HTERT RPE-1 (cell line): ENCODE data around the gene XAGE3.
"Not testable (repeated sequence)": the region's sequence is repeated elsewhere in the genome, so short reads cannot be mapped to it uniquely, and the experiment has no call there.

Source experiments
- in situ Hi-C: fragments of 300-500 bp; cut with MboI; formaldehyde crosslinking; loops from 4 replicates; pipeline ENCODE4 v1.14.3; 2020; ENCODE audit warnings: low sequenced_read_pairs

XAGE3 gene

DNA sequence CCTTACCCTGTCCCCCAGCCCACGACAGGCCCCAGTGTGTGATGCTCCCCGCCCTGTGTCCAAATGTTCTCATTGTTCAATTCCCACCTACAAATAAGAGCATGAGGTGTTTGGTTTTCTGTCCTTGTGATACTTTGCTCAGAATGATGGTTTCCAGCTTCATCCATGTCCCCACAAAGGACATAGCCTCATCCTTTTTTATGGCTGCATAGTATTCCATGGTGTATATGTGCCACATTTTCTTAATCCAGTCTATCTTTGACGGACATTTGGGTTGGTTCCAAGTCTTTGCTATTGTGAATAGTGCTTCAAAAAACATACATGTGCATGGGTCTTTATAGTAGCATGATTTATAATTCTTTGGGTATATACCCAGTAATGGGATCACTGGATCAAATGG is 24.3 kb downstream of the XAGE3 start:
- in situ Hi-C loops: not testable (repeated sequence)

DNA sequence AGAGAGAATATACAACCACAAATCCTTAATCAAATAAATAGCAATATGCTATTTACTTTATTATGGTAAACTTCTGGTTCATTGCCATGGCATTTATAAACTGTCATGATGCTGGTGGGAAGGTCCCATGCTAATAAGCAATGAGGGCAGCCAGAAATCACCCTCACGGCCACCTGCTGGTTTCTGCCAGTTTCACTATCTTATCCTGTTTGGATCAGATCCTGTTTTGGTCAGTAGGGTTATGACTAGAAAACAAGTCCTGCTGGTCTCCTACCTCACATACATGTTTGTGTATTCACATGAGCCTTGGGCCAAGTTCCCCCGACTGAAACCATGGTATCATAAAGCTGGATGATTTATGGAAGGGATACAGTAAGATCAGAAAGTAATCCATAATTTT is 28.7 kb downstream of the XAGE3 start:
- in situ Hi-C loops: no loop called here

DNA sequence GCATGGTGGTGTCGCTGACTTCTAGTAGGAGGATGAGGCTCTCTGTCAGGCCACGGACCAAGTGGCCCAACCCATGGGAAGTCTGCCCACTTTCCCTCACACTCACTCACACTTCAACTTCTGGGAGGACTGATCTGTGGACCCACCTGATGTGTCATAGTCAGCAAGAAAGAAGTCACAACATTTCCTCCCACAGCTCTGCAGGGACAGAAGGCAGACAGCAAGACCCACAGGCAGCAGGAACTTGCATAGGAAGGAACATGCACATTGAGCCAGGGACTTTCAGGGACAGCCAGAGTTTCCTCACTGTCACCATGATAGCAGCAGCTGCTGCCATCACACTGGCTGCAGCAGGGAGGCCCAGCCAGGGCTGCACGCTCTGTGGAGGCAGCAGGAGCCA is 37.3 kb downstream of the XAGE3 start:
- in situ Hi-C loops: no loop called here

DNA sequence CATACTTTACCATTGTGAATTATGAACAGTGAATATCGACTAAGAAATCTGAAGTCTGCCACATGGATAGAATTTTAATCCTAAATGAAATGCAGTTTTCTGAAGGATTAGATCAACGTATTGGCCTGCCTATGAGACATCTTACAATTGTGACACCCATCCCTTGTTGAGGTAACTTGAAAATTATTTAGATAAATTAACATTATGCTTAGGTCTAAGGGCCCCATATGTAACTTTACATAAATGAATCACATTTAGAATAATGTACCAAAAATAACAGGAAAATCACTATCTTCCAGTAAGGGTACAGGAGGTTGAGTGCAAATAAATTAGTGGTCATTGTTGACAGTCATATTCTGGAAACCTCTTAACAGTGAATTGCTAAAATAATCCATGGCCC is 43.3 kb downstream of the XAGE3 start:
- in situ Hi-C loops: no loop called here

DNA sequence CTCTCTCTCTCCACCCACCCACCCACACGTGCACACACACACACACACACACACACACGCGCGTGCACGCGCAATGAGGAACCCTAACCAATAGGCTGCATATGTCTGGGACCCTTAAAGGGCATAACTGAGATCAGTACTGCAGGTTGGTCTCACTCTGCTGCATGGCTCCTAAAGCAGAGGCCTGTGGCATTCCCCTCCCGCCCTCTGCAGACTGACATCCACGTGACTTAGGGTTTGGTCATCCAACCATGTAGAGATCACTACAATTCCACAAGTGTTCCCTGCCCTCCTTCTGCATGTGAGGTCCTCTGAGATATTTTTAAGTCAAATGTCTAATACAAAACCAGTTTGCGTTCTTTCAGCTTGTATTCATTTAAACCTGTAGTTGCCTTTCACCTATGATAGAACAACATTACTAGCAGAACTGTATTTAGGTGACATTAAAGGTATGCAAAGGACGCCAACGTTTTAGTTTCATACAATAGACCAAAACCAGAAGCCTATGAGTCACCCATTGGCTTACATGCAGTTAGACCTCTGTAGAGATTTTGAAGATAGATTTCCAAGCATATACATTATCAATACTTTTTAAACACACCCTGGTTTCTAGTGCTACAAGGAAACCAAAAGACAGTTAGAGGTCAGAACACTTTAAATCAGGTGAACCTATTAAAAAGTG is 46.7 kb downstream of the XAGE3 start:
- in situ Hi-C loops: no loop called here

DNA sequence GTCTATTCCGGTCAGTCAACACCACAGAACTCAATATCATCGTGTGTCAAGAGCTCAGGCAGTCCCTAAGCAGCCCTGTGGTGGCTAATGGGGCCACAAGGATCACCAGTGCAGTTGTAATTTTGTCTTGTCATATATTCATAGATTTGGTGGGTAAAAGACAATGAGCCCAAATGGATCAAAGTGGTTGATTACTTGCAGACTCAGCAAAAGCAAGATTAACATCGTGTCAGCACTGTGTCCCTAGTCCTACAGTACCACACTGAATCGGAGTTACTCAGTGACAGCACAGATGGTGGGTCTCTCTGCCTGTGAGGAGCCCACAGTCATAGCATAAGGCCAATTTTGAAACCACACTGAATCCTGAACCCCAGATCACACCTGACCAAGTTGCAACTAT is 48.1 kb downstream of the XAGE3 start:
- in situ Hi-C loops: no loop called here
